ENCODE results near the gene TTLL6. TPM values are rescaled to one million over a fixed set of nuclear protein-coding genes. Genes with fewer than 3 reads are reported as not detected.
"Not testable (repeated sequence)": the region's sequence is repeated elsewhere in the genome, so short reads cannot be mapped to it uniquely, and the experiment has no call there.

The TTLL6 gene
- total and polyA plus RNA-seq, 12 donors: 0.06 to 0.73 (median 0.21) TPM; not detected in 8

DNA sequence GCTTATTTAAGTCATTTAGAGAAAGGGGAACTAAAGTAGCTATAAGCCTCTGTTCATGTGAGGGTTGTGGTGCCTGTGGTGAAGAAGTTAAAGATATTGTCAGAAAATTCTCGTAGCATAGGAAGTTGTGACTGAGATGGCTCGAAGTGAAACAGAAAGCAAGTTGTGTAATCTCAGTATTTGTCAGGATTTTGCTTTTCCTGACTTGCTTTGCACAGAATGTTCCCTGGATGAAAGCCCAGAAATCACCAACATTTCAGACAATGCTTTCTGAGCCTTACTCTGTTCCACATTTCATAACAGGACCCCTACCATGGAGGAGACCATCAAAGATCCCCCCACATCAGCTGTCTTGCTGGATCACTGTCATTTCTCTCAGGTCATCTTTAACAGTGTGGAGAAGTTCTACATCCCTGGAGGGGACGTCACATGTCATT lies 24.4 kb upstream of the TTLL6 start:
- Histone ChIP-seq H3K27me3 (no peaks in the 10 kb centered on the region), H3K4me3 (peak overlapping the region in 9 of 10 donors; percentile 18 to 52 (median 40)), H3K4me1 (peaks cover 20 to 83% (median 74%) of the 10 kb centered on the region in 9 donors), H3K36me3 (peaks cover 0 to 51% (median 17%) of the 10 kb centered on the region in 9 donors), H3K27ac (peak overlapping the region; percentile 83 to 96 (median 87)), H3K9me3 (no peaks in the 10 kb centered on the region)
- peak; percentile 36 to 87 (median 82) for ATAC-seq
- TF ChIP-seq, protein P1, sequence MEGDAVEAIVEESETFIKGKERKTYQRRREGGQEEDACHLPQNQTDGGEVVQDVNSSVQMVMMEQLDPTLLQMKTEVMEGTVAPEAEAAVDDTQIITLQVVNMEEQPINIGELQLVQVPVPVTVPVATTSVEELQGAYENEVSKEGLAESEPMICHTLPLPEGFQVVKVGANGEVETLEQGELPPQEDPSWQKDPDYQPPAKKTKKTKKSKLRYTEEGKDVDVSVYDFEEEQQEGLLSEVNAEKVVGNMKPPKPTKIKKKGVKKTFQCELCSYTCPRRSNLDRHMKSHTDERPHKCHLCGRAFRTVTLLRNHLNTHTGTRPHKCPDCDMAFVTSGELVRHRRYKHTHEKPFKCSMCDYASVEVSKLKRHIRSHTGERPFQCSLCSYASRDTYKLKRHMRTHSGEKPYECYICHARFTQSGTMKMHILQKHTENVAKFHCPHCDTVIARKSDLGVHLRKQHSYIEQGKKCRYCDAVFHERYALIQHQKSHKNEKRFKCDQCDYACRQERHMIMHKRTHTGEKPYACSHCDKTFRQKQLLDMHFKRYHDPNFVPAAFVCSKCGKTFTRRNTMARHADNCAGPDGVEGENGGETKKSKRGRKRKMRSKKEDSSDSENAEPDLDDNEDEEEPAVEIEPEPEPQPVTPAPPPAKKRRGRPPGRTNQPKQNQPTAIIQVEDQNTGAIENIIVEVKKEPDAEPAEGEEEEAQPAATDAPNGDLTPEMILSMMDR (IDR thresholded peaks at IDR 0.05): no peak
- intact Hi-C loops (cut with DNase I): loop anchor here in 2 of 10 donors (2.0 to 5.0 kb wide), 2 partner anchors 31 to 36 kb away; no protein-coding TSS in a partner anchor
- WGBS, 2 donors: 7 to 19% methylated on average over 3 of the region's 3 CpGs
- DNase-seq: peak in 1 of 2 donors; percentile 54

DNA sequence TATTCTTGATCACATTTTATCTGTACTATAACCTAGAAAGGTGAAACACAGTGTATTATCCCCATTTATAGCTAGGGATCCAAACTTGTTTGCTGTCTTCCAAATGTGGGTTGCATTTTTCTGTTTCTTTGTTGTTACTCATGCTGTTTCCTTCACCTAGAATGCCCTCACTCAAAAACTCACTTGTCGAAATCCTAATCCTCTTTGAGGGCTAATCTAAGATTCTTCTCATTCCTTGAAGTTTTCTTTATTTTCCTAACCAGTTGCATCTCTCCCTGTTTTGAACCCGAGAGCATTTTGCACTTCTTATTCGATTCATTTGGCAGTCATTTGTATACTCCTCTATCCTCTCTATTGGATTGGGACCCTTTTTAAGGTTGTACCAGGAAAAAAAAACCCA lies 23.4 kb upstream of the TTLL6 start:
- H3K4me1 ChIP-seq: peaks cover 20 to 86% (median 81%) of the 10 kb centered on the region in 9 donors
- peaks cover 0 to 49% (median 17%) of the 10 kb centered on the region in 9 donors for H3K36me3 ChIP-seq
- intact Hi-C loops (cut with DNase I): loop anchor here in 2 of 10 donors (2.0 to 5.0 kb wide), 2 partner anchors 32 to 37 kb away; no protein-coding TSS in a partner anchor
- TF ChIP-seq, protein P1 (IDR thresholded peaks at IDR 0.05): no peak
- H3K4me3 ChIP-seq: peak overlapping the region in 1 of 10 donors; percentile 40
- H3K27ac ChIP-seq: peak overlapping the region; percentile 83 to 96 (median 87)
- H3K27me3 ChIP-seq: no peaks in the 10 kb centered on the region
- no peak for DNase-seq
- H3K9me3 ChIP-seq: no peaks in the 10 kb centered on the region
- ATAC-seq: no peak
- WGBS, 2 donors: 37 to 48% methylated on average over 3 of the region's 3 CpGs

DNA sequence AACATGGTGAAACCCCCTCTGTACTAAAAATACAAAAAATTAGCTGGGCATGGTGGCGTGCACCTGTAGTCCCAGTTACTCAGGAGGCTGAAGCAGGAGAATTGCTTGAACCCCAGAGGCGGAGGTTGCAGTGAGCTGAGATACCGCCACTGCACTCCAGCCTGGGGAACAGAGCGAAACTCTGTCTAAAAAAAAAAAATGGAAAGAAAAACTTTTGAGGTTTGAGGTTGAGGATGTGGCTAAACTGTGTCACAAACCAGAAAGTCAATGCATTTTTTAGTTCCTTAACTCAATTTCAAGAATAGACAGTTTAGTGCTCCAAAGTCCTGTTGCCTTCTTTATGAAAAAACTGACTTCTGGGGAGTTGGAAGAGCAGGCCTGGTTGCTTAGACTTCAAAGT lies 20.4 kb upstream of the TTLL6 start:
- Histone ChIP-seq H3K36me3 (peaks cover 0 to 28% (median 3%) of the 10 kb centered on the region in 9 donors), H3K4me1 (peaks cover 24 to 100% (median 95%) of the 10 kb centered on the region in 9 donors), H3K4me3 (peak overlapping the region in 1 of 10 donors; percentile 6), H3K27ac (peak overlapping the region in 4 of 10 donors; percentile 32 to 52 (median 35))
- 81 to 90% methylated on average over 4 of the region's 4 CpGs for WGBS, 2 donors
- intact Hi-C loops (cut with DNase I): loop anchor here in 1 of 10 donors (10.0 kb wide), 1 partner anchor 803 kb away; the partner anchor contains the start of gene COPZ2
- not testable (repeated sequence) for H3K27me3 ChIP-seq, ATAC-seq, H3K9me3 ChIP-seq, DNase-seq

DNA sequence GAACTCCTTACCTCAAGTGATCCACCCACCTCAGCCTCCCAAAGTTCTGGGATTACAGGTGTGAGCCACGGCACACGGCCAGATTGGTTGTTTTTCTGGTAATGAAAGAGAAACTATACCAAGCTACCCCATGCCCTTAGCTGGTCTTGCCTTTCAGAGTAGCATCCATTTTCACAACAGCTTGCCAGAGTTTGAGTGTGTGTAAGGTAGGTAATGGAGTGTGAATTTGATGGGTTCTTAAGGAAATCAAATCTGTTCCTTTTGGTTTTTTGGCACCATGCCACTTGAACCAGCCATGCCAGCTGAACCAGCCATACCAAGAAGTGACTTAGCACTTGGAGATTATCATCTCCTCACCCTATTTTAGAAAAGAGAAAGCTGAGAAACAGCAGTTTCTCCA lies 18.9 kb upstream of the TTLL6 start:
- no peak for DNase-seq
- TF ChIP-seq, protein P1 (IDR thresholded peaks at IDR 0.05): no peak
- ATAC-seq: no peak
- no peaks in the 10 kb centered on the region for H3K9me3 ChIP-seq
- H3K4me3 ChIP-seq: no peak overlapping the region
- H3K4me1 ChIP-seq: peaks cover 23 to 95% (median 90%) of the 10 kb centered on the region in 9 donors
- 99 to 100% methylated on average over 2 of the region's 2 CpGs for WGBS, 2 donors
- H3K27ac ChIP-seq: peak overlapping the region in 5 of 10 donors; percentile 23 to 94 (median 28)
- H3K36me3 ChIP-seq: peaks cover 0 to 21% (median 0%) of the 10 kb centered on the region in 9 donors
- no peaks in the 10 kb centered on the region for H3K27me3 ChIP-seq
- intact Hi-C loops (cut with DNase I): loop anchor here in 1 of 10 donors (10.0 kb wide), 1 partner anchor 801 kb away; the partner anchor contains the start of gene COPZ2

DNA sequence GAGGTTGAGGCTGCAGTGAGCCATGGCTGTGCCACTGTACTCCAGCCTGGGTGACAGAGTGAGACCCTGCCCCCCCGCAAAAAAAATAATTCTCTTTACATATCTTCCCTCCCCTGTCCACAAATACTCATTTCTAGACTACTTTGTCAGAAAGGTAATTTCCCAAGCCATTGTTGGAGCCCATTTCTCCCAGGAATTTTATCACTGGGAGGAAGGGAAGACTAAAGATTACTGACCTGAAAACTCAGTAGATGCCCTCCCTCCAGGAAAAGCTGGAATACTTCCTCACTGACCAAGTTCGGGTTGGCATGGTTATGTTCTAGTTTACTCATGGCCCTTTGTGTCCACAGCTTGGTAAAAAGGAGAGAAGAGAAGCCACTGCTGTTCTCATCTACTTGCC lies 17.9 kb upstream of the TTLL6 start:
- no peaks in the 10 kb centered on the region for H3K27me3 ChIP-seq
- ATAC-seq: no peak
- H3K27ac ChIP-seq: peak overlapping the region in 6 of 10 donors; percentile 2 to 94 (median 33)
- H3K36me3 ChIP-seq: peaks cover 0 to 21% (median 0%) of the 10 kb centered on the region in 9 donors
- intact Hi-C loops (cut with DNase I): loop anchor here in 3 of 10 donors (5.0 to 10.0 kb wide), 2 partner anchors 37 to 800 kb away; partner anchors contain the start of gene COPZ2 (in 1 of the 3)
- WGBS, 2 donors: 70 to 75% methylated on average over 2 of the region's 2 CpGs
- H3K9me3 ChIP-seq: no peaks in the 10 kb centered on the region
- TF ChIP-seq, protein P1 (IDR thresholded peaks at IDR 0.05): no peak
- peaks cover 19 to 90% (median 80%) of the 10 kb centered on the region in 9 donors for H3K4me1 ChIP-seq
- H3K4me3 ChIP-seq: no peak overlapping the region
- DNase-seq: no peak
